A172 (cell line): ENCODE measurements around the gene PNPLA6. TPM values are rescaled to one million over a fixed set of nuclear protein-coding genes. Genes with fewer than 3 reads are reported as not detected.

ENCODE experiments used
- DNase-seq: peaks from one replicate; pipeline ENCODE4 v3.0.0-alpha.2; 2015; ENCODE audit warnings: low spot score
- total RNA-seq: library from RNA; depleted of rRNA; stranded (reverse); fragments of >200 nt; shearing (Covaris generic); gene quantifications from 2 replicates; pipeline ENCODE4 v1.2.3, GENCODE V29; 2014

PNPLA6 gene
- total RNA-seq, 1 experiment from 2014 or later = 138 TPM

DNA sequence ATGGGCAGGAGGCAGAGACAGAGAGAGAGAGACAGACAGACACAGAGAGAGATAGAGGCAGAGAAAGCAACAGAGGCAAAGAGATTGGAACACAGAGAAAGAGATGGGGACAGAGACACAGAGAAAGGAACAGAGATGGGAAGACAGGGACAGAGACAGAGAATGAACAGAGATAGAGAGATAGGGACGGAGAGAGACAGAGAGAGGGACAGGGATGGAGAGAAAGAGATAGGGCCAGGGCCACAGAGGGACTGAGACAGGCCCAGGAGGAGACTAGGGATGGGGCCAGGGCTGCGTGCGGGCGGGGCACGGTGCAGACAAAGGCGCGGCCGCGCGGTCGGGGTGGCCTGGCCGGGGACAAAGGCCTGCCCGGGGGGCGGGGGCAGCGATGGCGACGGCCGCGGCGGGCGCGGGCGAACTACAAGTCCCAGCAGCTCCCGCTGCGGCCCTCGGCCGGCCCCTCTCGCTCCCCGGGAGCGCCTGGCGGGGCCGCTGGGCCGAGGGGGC is 19.8 kb upstream of the PNPLA6 start, which contains the start of gene ZNF358:
TSS of gene ZNF358 (plus strand) at position 459 of the 507 bp plus-strand sequence. CDS start 3,140 bp downstream, outside the sequence.
- DNase-seq = peak; percentile 52

DNA sequence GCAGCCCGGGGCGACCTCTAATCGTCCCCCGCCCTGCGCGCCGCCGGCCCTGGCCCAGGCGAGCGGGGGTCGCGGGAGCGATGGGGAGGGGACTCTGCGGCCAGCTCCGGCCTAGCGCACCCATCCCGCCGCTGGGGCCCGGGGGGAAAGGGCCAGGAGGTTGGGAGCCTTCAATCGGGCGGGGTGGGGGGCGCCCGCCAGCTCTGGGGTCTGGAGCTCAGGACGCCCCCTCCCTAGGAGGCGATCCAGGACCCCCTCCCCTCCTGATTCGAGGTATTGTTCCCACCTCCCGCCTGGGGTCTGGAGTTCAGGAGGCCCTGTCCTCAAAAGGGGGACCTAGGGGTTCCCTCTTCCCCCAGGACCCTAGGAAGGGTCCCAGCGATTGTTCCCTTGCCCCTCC is 19.2 kb upstream of the PNPLA6 start:
- no peak for DNase-seq

DNA sequence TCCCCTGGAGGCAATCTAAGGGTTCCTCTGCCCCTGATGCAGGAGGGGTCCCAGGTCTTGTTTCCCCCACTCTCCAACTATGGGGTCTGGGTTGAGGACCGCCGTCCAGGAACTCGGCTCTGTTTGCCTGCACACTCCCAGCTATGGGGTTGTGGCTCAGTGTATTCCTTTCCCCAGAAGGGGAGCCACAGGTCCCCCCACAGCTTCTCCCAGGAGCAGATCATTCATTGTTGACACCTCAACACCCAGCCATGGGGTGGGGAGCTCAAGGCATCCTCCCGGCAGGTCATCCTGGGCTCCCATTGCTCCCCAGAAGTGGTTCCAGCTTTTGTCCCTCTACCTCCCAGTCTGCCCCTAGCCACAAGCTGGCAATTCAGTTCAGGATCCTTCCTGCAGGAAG is 18.6 kb upstream of the PNPLA6 start:
- DNase-seq = no peak

DNA sequence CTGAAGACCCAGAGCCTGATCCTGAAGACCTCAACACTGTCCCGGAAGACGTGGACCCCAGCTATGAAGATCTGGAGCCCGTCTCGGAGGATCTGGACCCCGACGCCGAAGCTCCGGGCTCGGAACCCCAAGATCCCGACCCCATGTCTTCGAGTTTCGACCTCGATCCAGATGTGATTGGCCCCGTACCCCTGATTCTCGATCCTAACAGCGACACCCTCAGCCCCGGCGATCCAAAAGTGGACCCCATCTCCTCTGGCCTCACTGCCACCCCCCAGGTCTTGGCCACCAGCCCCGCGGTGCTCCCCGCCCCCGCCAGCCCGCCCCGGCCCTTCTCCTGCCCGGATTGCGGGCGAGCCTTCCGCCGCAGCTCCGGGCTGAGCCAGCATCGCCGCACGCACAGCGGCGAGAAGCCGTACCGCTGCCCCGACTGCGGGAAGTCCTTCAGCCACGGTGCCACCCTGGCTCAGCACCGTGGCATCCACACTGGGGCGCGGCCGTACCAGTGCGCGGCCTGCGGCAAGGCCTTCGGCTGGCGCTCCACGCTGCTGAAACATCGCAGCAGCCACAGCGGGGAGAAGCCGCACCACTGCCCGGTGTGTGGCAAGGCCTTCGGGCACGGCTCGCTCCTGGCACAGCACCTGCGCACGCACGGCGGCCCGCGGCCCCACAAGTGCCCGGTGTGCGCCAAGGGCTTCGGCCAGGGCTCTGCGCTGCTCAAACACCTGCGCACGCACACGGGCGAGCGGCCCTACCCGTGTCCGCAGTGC is 16.0 kb upstream of the PNPLA6 start:
- no peak for DNase-seq

DNA sequence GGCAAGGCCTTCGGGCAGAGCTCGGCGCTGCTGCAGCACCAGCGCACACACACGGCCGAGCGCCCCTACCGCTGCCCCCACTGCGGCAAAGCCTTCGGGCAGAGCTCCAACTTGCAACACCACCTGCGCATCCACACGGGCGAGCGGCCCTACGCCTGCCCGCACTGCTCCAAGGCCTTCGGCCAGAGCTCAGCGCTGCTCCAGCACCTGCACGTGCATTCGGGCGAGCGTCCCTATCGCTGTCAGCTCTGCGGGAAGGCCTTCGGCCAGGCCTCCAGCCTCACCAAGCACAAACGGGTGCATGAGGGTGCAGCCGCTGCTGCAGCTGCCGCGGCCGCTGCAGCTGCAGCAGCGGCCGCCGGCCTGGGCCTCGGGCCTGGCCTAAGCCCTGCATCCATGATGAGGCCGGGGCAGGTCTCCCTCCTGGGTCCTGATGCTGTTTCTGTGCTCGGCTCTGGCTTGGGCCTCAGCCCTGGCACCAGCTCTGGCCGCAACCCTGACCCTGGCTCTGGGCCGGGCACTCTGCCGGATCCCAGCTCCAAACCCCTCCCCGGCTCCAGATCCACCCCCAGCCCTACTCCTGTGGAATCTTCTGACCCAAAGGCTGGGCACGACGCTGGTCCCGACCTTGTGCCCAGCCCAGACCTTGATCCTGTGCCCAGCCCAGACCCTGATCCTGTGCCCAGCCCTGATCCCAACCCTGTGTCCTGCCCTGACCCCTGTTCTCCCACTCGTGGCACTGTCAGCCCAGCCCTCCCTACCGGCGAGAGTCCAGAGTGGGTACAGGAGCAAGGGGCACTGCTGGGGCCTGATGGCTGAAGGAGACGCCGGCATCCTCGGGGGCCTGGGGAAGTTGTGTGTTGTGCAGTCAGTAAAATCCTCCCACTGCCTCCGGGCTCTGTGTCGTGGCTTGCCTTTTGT is 15.1 kb upstream of the PNPLA6 start:
- DNase-seq = no peak

DNA sequence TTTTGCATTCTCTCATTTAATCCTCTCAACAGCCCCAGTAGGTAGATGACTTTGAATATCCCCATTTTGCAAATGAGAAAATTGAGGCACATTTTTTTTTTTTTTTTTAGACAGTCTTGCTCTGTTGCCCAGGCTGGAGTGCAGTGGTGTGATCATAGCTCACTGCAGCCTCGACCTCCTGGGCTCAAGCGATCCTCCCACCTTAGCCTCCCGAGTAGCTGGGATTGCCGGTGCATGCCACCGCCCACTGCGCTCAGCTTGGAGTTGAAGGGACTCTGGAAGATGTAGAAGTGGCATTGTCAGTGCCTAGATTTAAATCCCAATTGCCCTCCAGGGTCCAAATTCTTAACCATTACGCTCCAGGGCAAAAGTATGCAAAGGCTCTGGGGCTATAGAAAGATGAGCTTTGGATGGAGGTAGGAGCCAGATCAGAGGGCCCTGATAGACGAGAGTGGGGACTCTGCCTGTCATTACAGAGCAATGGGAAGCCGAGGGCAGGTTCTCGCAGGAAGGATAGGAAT is 13.9 kb upstream of the PNPLA6 start:
- DNase-seq = no peak

DNA sequence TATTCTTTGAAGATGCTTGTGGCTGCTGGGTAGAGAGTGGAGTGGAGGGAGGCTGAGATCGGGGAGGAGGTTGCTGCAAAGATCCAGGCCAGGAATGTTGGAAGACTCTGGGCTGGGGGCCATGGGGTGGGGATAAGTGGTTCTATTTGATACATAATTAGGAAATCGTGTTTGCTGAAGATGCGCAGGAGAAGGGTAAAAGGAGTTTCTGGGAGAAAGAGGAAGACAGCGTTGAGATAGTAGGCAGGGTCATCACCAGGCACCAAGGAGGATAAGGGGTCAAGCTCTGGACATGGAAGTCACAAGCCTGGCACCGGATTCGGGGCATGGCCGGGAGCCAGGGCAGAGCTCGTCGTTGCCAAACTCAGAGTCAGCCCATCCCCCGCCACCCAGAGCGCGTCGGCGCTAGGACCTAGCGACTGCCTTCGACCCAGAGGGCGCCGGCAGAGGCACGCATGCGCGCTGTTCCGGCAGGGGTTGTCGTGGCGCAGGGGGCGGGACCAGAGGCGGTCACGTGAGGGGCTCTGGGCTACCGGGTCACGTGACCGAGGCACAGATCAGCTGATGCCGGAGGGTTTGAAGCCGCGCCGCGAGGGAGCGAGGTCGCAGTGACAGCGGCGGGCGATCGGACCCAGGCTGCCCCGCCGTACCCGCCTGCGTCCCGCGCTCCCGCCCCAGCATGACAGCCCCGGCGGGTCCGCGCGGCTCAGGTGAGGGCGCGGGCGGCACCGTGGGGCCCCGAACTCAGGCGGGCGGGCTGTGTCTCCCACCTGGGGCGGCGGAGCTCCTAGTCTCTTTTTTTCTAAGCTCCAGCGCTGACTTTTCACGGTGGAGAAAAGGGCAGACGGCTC is 13.2 kb upstream of the PNPLA6 start, which contains the start of gene MCOLN1:
TSS of gene MCOLN1 (plus strand) at position 553 of the 851 bp plus-strand sequence. CDS start at position 680, 127 bp downstream.
- DNase-seq = peak; percentile 94

DNA sequence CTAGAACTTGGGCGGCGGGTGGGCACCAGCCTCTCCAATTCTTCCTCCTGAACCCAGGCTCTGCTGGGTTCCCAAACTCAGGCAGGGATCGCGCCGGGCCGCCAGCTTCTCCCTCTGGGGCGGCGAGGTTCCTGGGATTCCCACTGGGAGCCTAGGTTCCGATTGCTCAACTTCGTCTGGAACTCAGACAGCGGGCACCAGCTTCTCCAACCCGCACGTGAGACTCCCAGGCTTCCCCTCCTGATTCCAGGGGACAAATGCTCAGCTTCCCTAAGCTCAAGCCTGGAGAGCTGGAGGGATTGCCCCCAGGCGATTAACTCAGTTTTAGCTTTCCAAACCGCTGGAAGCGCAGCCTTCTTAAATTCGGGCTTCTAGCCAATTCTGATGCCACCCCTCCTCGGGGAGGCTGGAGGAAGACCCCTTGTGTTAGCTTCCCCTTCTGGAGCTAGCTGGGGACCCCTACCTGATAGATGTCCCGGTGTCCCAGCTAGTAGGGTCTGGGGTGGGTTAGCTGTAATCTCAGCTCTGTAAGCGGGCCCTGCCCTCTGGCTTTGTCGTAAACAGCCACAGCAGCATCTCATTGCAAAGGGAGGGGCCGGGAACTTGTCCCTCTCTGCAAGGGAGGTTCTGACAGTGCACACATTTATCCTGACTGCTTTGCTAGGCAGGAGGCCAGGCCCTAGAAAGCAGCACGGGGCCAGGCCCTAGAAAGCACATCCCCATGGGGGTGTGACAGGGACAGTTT is 12.4 kb upstream of the PNPLA6 start:
- peak; percentile 25 for DNase-seq

DNA sequence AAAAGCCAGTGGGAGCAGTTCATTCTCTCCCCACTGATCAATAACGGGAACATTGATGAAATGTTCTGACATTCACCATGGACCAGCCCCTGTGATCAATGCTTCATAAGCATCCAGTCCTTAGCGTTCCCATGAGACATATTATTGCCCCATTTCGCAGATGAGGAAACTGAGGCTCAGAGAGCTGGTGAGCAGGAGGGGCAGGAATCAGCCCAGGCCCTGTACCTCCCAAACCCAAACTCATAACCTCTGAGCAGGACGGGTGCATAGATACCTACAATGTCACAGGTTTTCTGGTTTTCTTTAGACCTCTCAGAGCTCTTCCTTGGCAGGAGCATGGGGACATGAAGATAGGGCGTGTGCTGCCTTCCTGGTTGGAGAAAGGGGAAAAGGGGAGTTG is 11.0 kb upstream of the PNPLA6 start:
- DNase-seq = no peak

DNA sequence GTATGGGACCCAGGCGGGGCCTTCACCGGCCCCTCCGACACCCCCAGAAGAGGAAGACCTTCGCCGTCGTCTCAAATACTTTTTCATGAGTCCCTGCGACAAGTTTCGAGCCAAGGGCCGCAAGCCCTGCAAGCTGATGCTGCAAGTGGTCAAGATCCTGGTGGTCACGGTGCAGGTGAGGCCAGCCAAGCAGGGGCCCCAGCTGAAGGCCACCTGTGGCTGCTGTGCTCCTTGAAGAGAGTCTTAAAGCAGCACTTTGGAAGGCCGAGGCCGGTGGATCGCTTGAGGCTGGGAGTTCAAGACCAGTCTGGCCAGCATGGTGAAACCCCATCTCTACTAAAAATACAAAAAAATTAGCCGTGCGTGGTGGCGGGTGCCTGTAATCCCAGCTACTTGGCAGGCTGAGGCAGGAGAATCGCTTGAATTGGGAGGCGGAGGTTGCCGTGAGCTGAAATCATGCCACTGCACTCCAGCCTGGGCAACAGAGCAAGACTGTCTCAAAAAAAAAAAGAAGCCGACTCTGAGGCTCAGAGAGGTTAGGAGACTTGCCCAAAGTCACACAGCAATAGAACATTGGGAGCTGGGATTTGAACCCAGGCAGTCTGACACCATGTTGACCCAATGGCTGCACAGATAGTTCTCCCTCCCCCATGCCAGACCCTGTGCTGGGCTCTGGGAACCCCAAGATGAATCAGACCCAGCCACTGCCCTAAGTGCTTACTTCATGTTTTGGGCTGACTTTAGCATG is 10.4 kb upstream of the PNPLA6 start:
- DNase-seq = no peak

DNA sequence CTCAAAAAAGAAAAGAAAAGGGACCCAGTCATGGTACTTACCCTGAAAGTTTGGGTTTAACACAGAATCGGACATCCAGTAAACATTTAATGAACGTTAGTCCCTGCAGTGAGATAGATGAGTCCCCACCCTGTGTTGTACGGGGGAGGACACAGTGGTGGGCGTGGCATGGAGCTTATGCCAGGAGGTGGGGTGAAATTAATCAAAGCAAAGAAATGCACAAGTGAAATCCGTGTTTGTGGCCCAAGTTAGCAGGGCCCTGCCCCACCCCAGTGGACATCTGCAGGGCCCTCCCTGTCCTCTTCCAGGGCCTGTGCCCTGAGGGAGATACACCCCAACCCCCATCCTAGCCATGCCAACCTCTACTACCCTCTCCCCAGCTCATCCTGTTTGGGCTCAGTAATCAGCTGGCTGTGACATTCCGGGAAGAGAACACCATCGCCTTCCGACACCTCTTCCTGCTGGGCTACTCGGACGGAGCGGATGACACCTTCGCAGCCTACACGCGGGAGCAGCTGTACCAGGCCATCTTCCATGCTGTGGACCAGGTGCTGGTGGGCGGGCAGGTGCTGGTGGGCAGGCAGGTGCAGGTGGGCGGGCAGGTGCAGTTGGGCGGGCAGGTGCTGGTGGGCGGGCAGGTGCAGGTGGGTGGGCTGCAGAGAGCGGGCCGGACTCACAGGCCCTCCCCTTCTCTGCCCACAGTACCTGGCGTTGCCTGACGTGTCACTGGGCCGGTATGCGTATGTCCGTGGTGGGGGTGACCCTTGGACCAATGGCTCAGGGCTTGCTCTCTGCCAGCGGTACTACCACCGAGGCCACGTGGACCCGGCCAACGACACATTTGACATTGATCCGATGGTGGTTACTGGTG is 9.2 kb upstream of the PNPLA6 start:
- no peak for DNase-seq

DNA sequence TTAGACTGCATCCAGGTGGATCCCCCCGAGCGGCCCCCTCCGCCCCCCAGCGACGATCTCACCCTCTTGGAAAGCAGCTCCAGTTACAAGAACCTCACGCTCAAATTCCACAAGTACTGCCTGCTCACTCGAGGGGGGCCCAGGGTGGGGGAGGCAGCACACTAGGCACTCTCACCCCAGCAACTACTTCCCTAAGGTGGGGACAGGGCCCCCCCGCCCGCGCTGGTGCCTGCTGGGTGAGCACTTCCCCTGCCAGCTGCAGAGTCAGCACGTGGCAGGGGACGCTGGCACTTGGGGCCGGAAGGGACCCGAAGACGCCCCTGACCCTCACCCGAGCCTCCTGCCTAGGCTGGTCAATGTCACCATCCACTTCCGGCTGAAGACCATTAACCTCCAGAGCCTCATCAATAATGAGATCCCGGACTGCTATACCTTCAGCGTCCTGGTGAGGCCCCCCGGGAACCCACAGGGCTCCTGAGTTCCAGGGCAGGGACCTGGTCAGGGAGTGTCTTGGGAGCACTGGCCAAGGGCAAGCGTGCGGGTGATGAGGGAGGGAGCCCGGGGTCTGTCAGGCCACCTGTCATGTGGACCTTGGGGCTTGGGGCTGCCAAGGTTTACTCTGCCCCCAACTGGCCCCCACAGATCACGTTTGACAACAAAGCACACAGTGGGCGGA is 7.9 kb upstream of the PNPLA6 start:
- no peak for DNase-seq

DNA sequence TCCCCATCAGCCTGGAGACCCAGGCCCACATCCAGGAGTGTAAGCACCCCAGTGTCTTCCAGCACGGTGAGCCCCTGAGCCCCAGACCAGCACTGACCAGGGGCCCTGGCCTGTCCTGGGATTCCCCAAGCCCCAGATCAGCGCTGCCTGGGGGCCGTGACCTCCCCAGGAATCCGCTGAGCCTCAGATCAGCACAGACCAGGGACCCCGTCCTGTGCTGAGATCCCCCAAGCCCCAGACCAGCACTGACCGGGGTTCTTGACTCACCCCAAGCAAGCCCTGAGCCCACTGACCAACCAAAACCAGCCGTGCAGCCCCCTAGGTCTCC is 7.4 kb upstream of the PNPLA6 start:
- DNase-seq = no peak

DNA sequence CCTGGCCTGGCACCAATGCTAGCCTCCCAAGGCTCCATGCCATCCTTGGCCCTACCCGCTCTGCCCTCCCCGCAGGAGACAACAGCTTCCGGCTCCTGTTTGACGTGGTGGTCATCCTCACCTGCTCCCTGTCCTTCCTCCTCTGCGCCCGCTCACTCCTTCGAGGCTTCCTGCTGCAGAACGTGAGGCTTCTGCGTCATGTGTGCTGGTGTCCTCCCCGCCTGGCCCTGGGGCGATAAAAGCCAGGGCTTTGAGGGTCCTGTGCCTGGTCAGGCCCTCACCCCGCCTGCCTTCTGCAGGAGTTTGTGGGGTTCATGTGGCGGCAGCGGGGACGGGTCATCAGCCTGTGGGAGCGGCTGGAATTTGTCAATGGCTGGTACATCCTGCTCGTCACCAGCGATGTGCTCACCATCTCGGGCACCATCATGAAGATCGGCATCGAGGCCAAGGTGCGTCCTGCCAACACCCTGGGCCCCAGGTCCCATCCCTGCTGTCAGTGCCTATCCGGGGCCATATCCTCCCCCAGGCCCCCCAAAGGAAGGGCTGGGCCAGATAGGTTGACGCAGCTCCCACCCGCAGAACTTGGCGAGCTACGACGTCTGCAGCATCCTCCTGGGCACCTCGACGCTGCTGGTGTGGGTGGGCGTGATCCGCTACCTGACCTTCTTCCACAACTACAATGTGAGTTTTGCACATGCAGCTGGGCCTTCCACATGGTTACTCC is 6.8 kb upstream of the PNPLA6 start:
- no peak for DNase-seq

DNA sequence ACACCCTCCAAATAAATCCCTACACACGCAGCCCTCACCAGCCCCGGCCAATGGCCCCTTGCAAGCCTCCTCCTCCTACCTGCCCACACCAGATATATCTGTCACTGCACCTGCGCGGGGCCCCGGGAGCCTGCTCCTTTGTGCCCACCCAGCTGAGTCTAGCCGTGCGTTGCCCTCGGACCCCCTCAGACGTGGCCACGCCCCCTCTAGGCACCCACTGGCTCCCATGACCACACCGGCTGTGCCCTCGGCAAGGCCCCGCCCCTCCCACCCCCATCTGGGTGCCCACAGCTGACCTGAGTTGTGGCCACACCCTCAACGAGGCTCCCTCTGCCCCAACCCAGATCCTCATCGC is 6.3 kb upstream of the PNPLA6 start:
- DNase-seq = no peak

DNA sequence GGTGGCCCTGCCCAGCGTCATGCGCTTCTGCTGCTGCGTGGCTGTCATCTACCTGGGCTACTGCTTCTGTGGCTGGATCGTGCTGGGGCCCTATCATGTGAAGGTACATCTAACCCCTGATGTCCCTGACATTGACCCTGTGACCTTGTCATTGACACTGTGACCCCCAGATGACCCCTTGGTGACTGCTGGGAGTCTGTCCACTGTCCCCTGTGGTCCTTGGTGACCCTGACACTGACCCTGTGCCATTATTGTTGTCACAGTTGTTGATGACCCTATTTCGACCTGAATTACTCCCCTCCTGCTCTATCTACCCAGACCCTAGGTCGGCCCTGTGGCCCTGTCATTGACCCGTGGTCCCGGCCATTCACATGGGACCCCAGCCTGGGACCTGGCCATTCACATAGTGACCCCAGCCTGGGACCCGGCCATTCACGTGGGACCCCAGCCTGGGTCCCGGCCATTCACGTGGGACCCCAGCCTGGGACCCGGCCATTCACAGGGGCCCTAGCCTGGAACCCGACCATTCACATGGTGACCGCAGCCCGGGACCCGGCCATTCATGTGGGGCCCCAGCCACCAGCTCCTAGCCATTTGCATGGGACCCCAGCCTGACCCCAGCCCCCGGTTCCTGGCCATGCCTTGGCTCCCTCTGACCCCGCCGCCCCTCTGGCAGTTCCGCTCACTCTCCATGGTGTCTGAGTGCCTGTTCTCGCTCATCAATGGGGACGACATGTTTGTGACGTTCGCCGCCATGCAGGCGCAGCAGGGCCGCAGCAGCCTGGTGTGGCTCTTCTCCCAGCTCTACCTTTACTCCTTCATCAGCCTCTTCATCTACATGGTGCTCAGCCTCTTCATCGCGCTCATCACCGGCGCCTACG is 5.7 kb upstream of the PNPLA6 start:
- DNase-seq = no peak
